A204.1 (cell line): Measurements from ENCODE around the gene SVOP.

Experiments
- FAIRE-seq: peaks from 2 replicates; lab custom pipeline; 2012; peaks lifted over from hg19 to GRCh38; lab: Jason Lieb, UNC

SVOP gene

GRCh38 chr12:108972358-108972757 lies 48.5 kb downstream of the SVOP start:
- FAIRE-seq, result no peak

- no peak for FAIRE-seq
Measured at GRCh38 chr12:108969622-108970021, 51.2 kb downstream of the SVOP start.

- no peak for FAIRE-seq
Measured at GRCh38 chr12:108967869-108968540, 52.9 kb downstream of the SVOP start.

GRCh38 chr12:108966378-108967151 lies 54.3 kb downstream of the SVOP start:
- no peak for FAIRE-seq

- no peak for FAIRE-seq
Measured at GRCh38 chr12:108965886-108966285, 55.0 kb downstream of the SVOP start.

- FAIRE-seq, result no peak
Measured at GRCh38 chr12:108964371-108965352, 56.2 kb downstream of the SVOP start.

- FAIRE-seq, result no peak
Measured at GRCh38 chr12:108962256-108962655, 58.6 kb downstream of the SVOP start.

GRCh38 chr12:108959748-108960655 lies 60.9 kb downstream of the SVOP start:
- no peak for FAIRE-seq

GRCh38 chr12:108955225-108955835 lies 65.5 kb downstream of the SVOP start:
- FAIRE-seq, result no peak

- no peak for FAIRE-seq
Measured at GRCh38 chr12:108950991-108951739, 69.7 kb downstream of the SVOP start.

- FAIRE-seq, result no peak
Measured at GRCh38 chr12:108949976-108950375, 70.9 kb downstream of the SVOP start.

- no peak for FAIRE-seq
Measured at GRCh38 chr12:108948367-108948766, 72.5 kb downstream of the SVOP start.

GRCh38 chr12:108947097-108947496 lies 73.8 kb downstream of the SVOP start:
- FAIRE-seq, result no peak

- no peak for FAIRE-seq
Measured at GRCh38 chr12:108940138-108940537, 80.7 kb downstream of the SVOP start.

GRCh38 chr12:108939594-108939993 lies 81.3 kb downstream of the SVOP start:
- FAIRE-seq, result no peak

- no peak for FAIRE-seq
Measured at GRCh38 chr12:108938247-108938924, 82.5 kb downstream of the SVOP start.

- no peak for FAIRE-seq
Measured at GRCh38 chr12:108935159-108935763, 85.6 kb downstream of the SVOP start.

GRCh38 chr12:108933949-108934348 lies 86.9 kb downstream of the SVOP start:
- FAIRE-seq, result no peak

GRCh38 chr12:108930756-108931155 lies 90.1 kb downstream of the SVOP start:
- no peak for FAIRE-seq
